Osteocyte (in vitro differentiated cells): ENCODE measurements around the gene CRACR2A. TPM values are rescaled to one million over a fixed set of nuclear protein-coding genes. Genes with fewer than 3 reads are reported as not detected.

Experiments
- DNase-seq: peaks from one replicate; pipeline ENCODE4 v3.0.0; 2021; ENCODE audit warnings: mixed read lengths; ENCODE audit not compliant: unreplicated experiment; ENCODE audit errors: extremely low spot score
- H3K27ac Mint-ChIP-seq: one replicate; pipeline ENCODE4 v1.8.0; 2021; ENCODE audit warnings: mild to moderate bottlenecking, mixed read lengths; ENCODE audit not compliant: unreplicated experiment
- H3K27me3 Mint-ChIP-seq: one replicate; pipeline ENCODE4 v1.8.0; 2021; ENCODE audit warnings: mixed read lengths; ENCODE audit not compliant: unreplicated experiment
- H3K36me3 Mint-ChIP-seq: one replicate; pipeline ENCODE4 v1.8.0; 2021; ENCODE audit warnings: mixed read lengths; ENCODE audit not compliant: unreplicated experiment
- H3K4me1 Mint-ChIP-seq: one replicate; pipeline ENCODE4 v1.8.0; 2021; ENCODE audit warnings: mixed read lengths; ENCODE audit not compliant: unreplicated experiment
- H3K4me3 Mint-ChIP-seq: one replicate; pipeline ENCODE4 v1.8.0; 2021; ENCODE audit warnings: mild to moderate bottlenecking, moderate library complexity, mixed read lengths; ENCODE audit not compliant: unreplicated experiment
- H3K9me3 Mint-ChIP-seq: one replicate; pipeline ENCODE4 v1.8.0; 2021; ENCODE audit warnings: mixed read lengths; ENCODE audit not compliant: unreplicated experiment
- CTCF ChIP-seq: fragments of 200-600 bp; sonication (generic); IDR thresholded peaks from 2 replicates; pipeline ENCODE4 v1.5.0; 2021; ENCODE audit warnings: antibody characterized with exemption, mild to moderate bottlenecking, moderate library complexity
- long read RNA-seq: library from polyadenylated mRNA; unstranded; transcript quantifications from one replicate; pipeline ENCODE4 v2.0.0, GENCODE V29; 2021
- total RNA-seq: library from RNA; stranded (reverse); gene quantifications from 2 replicates; pipeline ENCODE4 v1.2.1, GENCODE V29; 2021

The CRACR2A gene
- 0.08 and 0.13 TPM in 2 replicates for total RNA-seq
- long read RNA-seq, result 0 reads

GRCh38 chr12:3752741-3753486, at the start of gene CRACR2A:
Gene CRACR2A, minus strand, starts transcription at chr12:3753109. Its CDS starts 56,110 bp downstream, at chr12:3696999.
- no peak within 1 kb of the TSS for H3K27ac Mint-ChIP-seq
- peak; percentile 85 for DNase-seq
- peak; percentile 51 for TF ChIP-seq CTCF
- H3K36me3 Mint-ChIP-seq, result no peaks in the 10 kb centered on the region
- H3K4me1 Mint-ChIP-seq, result peaks cover 7% of the 10 kb centered on the region
- no peaks in the 10 kb centered on the region for H3K9me3 Mint-ChIP-seq
- H3K27me3 Mint-ChIP-seq, result peaks cover 31% of the 10 kb centered on the region
- H3K4me3 Mint-ChIP-seq, result peak within 1 kb of the TSS; percentile 24

GRCh38 chr12:3797531-3798048, 44.7 kb upstream of the CRACR2A start:
- TF ChIP-seq CTCF, result no peak
- Mint-ChIP-seq H3K4me1 (no peaks in the 10 kb centered on the region), H3K36me3 (no peaks in the 10 kb centered on the region), H3K4me3 (no peak overlapping the region), H3K9me3 (no peaks in the 10 kb centered on the region), H3K27me3 (no peaks in the 10 kb centered on the region), H3K27ac (no peak overlapping the region)
- no peak for DNase-seq

DNA sequence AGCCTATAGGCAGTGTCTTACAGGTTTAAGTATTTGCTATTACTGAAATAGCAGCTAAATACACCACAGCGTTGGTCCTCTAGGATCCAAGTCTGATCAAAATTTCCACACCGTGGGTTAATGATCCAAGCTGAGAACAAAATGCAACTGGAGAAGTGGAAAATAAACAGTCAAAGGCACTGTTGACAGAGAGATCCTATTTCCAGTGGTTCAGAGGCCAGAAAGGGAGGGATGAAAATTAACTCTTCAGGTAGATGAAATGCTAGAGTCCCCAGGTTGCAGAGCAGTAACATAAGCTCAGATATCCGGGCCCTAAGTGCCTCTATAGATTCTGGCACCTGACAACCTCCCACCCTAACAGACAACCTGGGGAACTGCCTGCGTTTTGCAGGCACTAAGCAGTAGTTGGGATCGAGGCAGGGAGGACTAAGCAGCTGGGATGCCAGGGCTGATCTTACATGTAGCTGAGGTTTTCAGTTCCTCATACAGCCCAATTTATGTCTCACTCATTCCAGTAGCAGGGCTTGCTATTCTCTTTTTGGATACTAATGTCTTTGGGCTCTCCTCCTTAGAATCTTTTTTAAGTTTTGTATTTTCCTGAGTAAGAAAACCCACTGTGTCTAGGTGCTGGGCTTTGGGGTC, 42.7 kb upstream of the CRACR2A start:
- Mint-ChIP-seq H3K27me3 (peaks cover 3% of the 10 kb centered on the region), H3K4me1 (no peaks in the 10 kb centered on the region), H3K9me3 (no peaks in the 10 kb centered on the region), H3K4me3 (no peak overlapping the region), H3K36me3 (no peaks in the 10 kb centered on the region), H3K27ac (no peak overlapping the region)
- no peak for TF ChIP-seq CTCF
- DNase-seq, result no peak

DNA sequence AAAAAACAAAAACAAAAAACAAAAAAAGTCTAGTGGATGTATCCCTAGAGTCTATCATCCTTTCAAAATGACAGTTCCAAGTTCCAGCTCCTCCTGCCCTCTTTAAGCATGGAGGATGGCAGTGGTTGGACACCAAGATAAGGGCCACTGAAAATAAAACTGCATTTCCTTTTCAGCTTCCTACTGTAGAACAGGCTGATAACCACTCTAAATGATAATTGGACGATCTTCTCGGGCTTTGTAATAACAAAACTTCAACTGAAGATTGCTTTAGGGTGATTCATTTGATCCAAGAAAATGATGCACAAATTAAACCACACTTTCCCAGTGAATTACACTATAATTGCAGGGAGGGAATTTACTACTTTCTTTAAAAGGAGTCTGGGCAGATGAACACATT, 42.2 kb upstream of the CRACR2A start:
- Mint-ChIP-seq H3K4me3 (no peak overlapping the region), H3K27ac (no peak overlapping the region), H3K27me3 (peaks cover 3% of the 10 kb centered on the region), H3K9me3 (no peaks in the 10 kb centered on the region), H3K4me1 (no peaks in the 10 kb centered on the region), H3K36me3 (no peaks in the 10 kb centered on the region)
- DNase-seq, result no peak
- TF ChIP-seq CTCF, result no peak

GRCh38 chr12:3792623-3793288, 39.8 kb upstream of the CRACR2A start:
- no peaks in the 10 kb centered on the region for H3K4me1 Mint-ChIP-seq
- no peak overlapping the region for H3K27ac Mint-ChIP-seq
- no peak overlapping the region for H3K4me3 Mint-ChIP-seq
- no peaks in the 10 kb centered on the region for H3K36me3 Mint-ChIP-seq
- H3K27me3 Mint-ChIP-seq, result peaks cover 3% of the 10 kb centered on the region
- TF ChIP-seq CTCF, result no peak
- H3K9me3 Mint-ChIP-seq, result no peaks in the 10 kb centered on the region
- DNase-seq, result no peak
